ENCODE data around the gene DOCK10. TPM values are rescaled to one million over a fixed set of nuclear protein-coding genes. Genes with fewer than 3 reads are reported as not detected.

The DOCK10 gene
- total and polyA plus RNA-seq, 3 donors from 2014 or later = 2.9 to 20.2 (median 11.4) TPM

- no peak overlapping the region for H3K4me3 ChIP-seq
- H3K4me1 ChIP-seq = no peaks in the 10 kb centered on the region
- no peak for TF ChIP-seq CTCF (IDR thresholded peaks at IDR 0.05)
- no peak for TF ChIP-seq POLR2A (IDR thresholded peaks at IDR 0.05)
- no peak for DNase-seq
- no peaks in the 10 kb centered on the region for H3K27me3 ChIP-seq
- H3K27ac ChIP-seq = no peak overlapping the region
- WGBS, 2 donors = 80 to 83% methylated on average over 5 of the region's 5 CpGs
- H3K9me3 ChIP-seq = no peaks in the 10 kb centered on the region
- intact Hi-C loops (cut with DNase I; ENCODE audit: low total_unique reads) = no loop called here
- H3K36me3 ChIP-seq (ENCODE audit: low read depth, missing control alignments) = no peaks in the 10 kb centered on the region
Observed at GRCh38 chr2:224751996-224752698, 290.1 kb downstream of the DOCK10 start.

GRCh38 chr2:224749136-224749535 lies 293.1 kb downstream of the DOCK10 start:
- TF ChIP-seq CTCF (IDR thresholded peaks at IDR 0.05) = peak in 1 of 3 experiments; percentile 6
- no peak for TF ChIP-seq POLR2A (IDR thresholded peaks at IDR 0.05)
- intact Hi-C loops (cut with DNase I; ENCODE audit: low total_unique reads) = no loop called here
- DNase-seq = no peak
- no peaks in the 10 kb centered on the region for H3K36me3 ChIP-seq (ENCODE audit: low read depth, missing control alignments)
- H3K4me1 ChIP-seq = no peaks in the 10 kb centered on the region
- no peaks in the 10 kb centered on the region for H3K9me3 ChIP-seq
- no peak overlapping the region for H3K27ac ChIP-seq
- WGBS, 2 donors = 60 to 80% methylated on average over 1 of the region's 1 CpG
- H3K4me3 ChIP-seq = no peak overlapping the region
- no peaks in the 10 kb centered on the region for H3K27me3 ChIP-seq

GRCh38 chr2:224747765-224748164 lies 294.5 kb downstream of the DOCK10 start:
- H3K36me3 ChIP-seq (ENCODE audit: low read depth, missing control alignments) = no peaks in the 10 kb centered on the region
- no peak for DNase-seq
- intact Hi-C loops (cut with DNase I; ENCODE audit: low total_unique reads) = no loop called here
- no peaks in the 10 kb centered on the region for H3K9me3 ChIP-seq
- whole genome bisulfite sequencing, 2 donors = 74 to 87% methylated on average over 4 of the region's 4 CpGs
- H3K27me3 ChIP-seq = no peaks in the 10 kb centered on the region
- TF ChIP-seq POLR2A (IDR thresholded peaks at IDR 0.05) = no peak
- TF ChIP-seq CTCF (IDR thresholded peaks at IDR 0.05) = no peak
- H3K4me1 ChIP-seq = no peaks in the 10 kb centered on the region
- no peak overlapping the region for H3K27ac ChIP-seq
- H3K4me3 ChIP-seq = no peak overlapping the region

- Histone ChIP-seq H3K4me3 (no peak overlapping the region), H3K9me3 (no peaks in the 10 kb centered on the region), H3K36me3 (ENCODE audit: low read depth, missing control alignments) (no peaks in the 10 kb centered on the region), H3K4me1 (no peaks in the 10 kb centered on the region), H3K27ac (no peak overlapping the region), H3K27me3 (no peaks in the 10 kb centered on the region)
- 78 to 84% methylated on average over 1 of the region's 1 CpG for WGBS, 2 donors
- DNase-seq = no peak
- intact Hi-C loops (cut with DNase I; ENCODE audit: low total_unique reads) = no loop called here
- TF ChIP-seq POLR2A (IDR thresholded peaks at IDR 0.05) (no peak), CTCF (IDR thresholded peaks at IDR 0.05) (no peak)
Observed at GRCh38 chr2:224736227-224736626, 306.0 kb downstream of the DOCK10 start.

GRCh38 chr2:224734949-224735348 lies 307.3 kb downstream of the DOCK10 start:
- Histone ChIP-seq H3K27ac (no peak overlapping the region), H3K4me3 (no peak overlapping the region), H3K36me3 (ENCODE audit: low read depth, missing control alignments) (no peaks in the 10 kb centered on the region), H3K27me3 (no peaks in the 10 kb centered on the region), H3K9me3 (no peaks in the 10 kb centered on the region), H3K4me1 (no peaks in the 10 kb centered on the region)
- TF ChIP-seq CTCF (IDR thresholded peaks at IDR 0.05) = no peak
- TF ChIP-seq POLR2A (IDR thresholded peaks at IDR 0.05) = no peak
- WGBS, 2 donors = 74 to 86% methylated on average over 1 of the region's 1 CpG
- intact Hi-C loops (cut with DNase I; ENCODE audit: low total_unique reads) = no loop called here
- DNase-seq = no peak

Measured in testis (tissue), 3 donors.